ENCODE results near the gene DAB1. TPM values are rescaled to one million over a fixed set of nuclear protein-coding genes. Genes with fewer than 3 reads are reported as not detected.
"Not testable (repeated sequence)": the region's sequence is repeated elsewhere in the genome, so short reads cannot be mapped to it uniquely, and the experiment has no call there.

DAB1 gene
- polyA plus RNA-seq, 4 donors, result 5.0 to 6.5 (median 6.1) TPM

GRCh38 chr1:57367945-57368344, 55.9 kb downstream of the DAB1 start:
- no peak for DNase-seq (ENCODE audit: low read depth in 4 of 4, low spot score in 2 of 4)

- no peak for DNase-seq (ENCODE audit: low read depth in 4 of 4, low spot score in 2 of 4)
Measured at GRCh38 chr1:57363643-57364042, 60.2 kb downstream of the DAB1 start.

- DNase-seq (ENCODE audit: low read depth in 4 of 4, low spot score in 2 of 4), result no peak
Measured at GRCh38 chr1:57363165-57363564, 60.7 kb downstream of the DAB1 start.

- no peak for DNase-seq (ENCODE audit: low read depth in 4 of 4, low spot score in 2 of 4)
Measured at GRCh38 chr1:57362480-57362879, 61.4 kb downstream of the DAB1 start.

- DNase-seq (ENCODE audit: low read depth in 4 of 4, low spot score in 2 of 4), result no peak
Measured at GRCh38 chr1:57361516-57361915, 62.3 kb downstream of the DAB1 start.

- DNase-seq (ENCODE audit: low read depth in 4 of 4, low spot score in 2 of 4), result no peak
Measured at GRCh38 chr1:57360846-57361407, 62.9 kb downstream of the DAB1 start.

GRCh38 chr1:57357462-57357861, 66.4 kb downstream of the DAB1 start:
- DNase-seq (ENCODE audit: low read depth in 4 of 4, low spot score in 2 of 4), result no peak

GRCh38 chr1:57353654-57354053, 70.2 kb downstream of the DAB1 start:
- DNase-seq (ENCODE audit: low read depth in 4 of 4, low spot score in 2 of 4), result no peak

GRCh38 chr1:57350610-57351009, 73.2 kb downstream of the DAB1 start:
- DNase-seq (ENCODE audit: low read depth in 4 of 4, low spot score in 2 of 4), result no peak

GRCh38 chr1:57348921-57349320, 74.9 kb downstream of the DAB1 start:
- no peak for DNase-seq (ENCODE audit: low read depth in 4 of 4, low spot score in 2 of 4)

- DNase-seq (ENCODE audit: low read depth in 4 of 4, low spot score in 2 of 4), result no peak
Measured at GRCh38 chr1:57345916-57346315, 77.9 kb downstream of the DAB1 start.

GRCh38 chr1:57344265-57344664, 79.6 kb downstream of the DAB1 start:
- no peak for DNase-seq (ENCODE audit: low read depth in 4 of 4, low spot score in 2 of 4)

GRCh38 chr1:57343298-57343915, 80.5 kb downstream of the DAB1 start:
- not testable (repeated sequence) for DNase-seq (ENCODE audit: low read depth in 4 of 4, low spot score in 2 of 4)

GRCh38 chr1:57341721-57342120, 82.1 kb downstream of the DAB1 start:
- no peak for DNase-seq (ENCODE audit: low read depth in 4 of 4, low spot score in 2 of 4)

GRCh38 chr1:57340334-57341070, 83.4 kb downstream of the DAB1 start:
- DNase-seq (ENCODE audit: low read depth in 4 of 4, low spot score in 2 of 4), result no peak

GRCh38 chr1:57337623-57338022, 86.2 kb downstream of the DAB1 start:
- DNase-seq (ENCODE audit: low read depth in 4 of 4, low spot score in 2 of 4), result no peak

- DNase-seq (ENCODE audit: low read depth in 4 of 4, low spot score in 2 of 4), result no peak
Measured at GRCh38 chr1:57336793-57337192, 87.1 kb downstream of the DAB1 start.

GRCh38 chr1:57331620-57332019, 92.2 kb downstream of the DAB1 start:
- DNase-seq (ENCODE audit: low read depth in 4 of 4, low spot score in 2 of 4), result no peak

- no peak for DNase-seq (ENCODE audit: low read depth in 4 of 4, low spot score in 2 of 4)
Measured at GRCh38 chr1:57329937-57330336, 93.9 kb downstream of the DAB1 start.

GRCh38 chr1:57329001-57329527, 94.8 kb downstream of the DAB1 start:
- no peak for DNase-seq (ENCODE audit: low read depth in 4 of 4, low spot score in 2 of 4)

- no peak for DNase-seq (ENCODE audit: low read depth in 4 of 4, low spot score in 2 of 4)
Measured at GRCh38 chr1:57327946-57328345, 95.9 kb downstream of the DAB1 start.

GRCh38 chr1:57327336-57327735, 96.5 kb downstream of the DAB1 start:
- DNase-seq (ENCODE audit: low read depth in 4 of 4, low spot score in 2 of 4), result no peak
